ENCODE results near the gene CCL1.

Gene CCL1

DNA sequence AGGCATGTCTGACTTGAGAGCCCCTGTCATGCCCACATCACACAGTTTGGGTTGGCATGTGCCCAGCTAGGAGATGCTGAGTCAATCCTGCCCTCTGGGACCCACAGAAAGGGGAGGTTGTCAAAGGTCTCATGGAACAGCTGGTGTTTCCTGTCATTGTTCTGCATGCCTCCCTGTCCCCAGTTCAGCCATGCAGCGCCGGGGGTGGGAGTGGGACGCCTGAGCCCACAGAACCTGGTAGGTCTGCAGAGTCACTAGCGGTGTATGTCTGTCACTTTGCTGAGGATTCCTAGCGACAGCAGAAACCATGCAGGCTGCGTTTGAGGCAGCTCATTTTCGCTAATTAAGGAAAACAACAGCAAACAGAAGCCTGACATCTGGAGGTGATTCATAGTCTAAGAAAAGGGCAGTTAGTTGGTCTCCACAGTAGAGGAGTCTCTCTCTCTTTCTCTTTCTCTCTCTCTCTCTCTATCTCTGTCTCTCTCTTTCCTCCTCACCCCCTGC is 19.6 kb upstream of the CCL1 start:
- peak; percentile 62 for DNase-seq

DNA sequence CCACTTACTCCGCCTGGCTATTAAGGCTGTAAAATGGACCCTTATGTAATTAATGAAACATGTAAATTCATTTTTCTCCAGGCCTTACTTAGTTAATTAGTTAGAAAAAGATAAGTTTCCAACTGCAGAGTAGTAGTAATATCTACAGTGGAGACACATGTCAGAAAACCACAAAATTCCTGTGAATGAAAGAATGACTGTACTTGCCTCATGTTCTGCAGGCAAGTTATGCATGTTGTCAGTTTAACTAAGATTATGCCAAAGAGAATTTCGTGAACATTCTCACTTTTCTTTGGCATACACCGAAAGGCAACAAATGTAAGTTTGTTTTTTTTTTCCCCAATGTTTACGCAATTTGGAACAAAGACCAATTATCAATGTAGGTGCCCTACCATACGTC is 16.8 kb upstream of the CCL1 start:
- no peak for DNase-seq

DNA sequence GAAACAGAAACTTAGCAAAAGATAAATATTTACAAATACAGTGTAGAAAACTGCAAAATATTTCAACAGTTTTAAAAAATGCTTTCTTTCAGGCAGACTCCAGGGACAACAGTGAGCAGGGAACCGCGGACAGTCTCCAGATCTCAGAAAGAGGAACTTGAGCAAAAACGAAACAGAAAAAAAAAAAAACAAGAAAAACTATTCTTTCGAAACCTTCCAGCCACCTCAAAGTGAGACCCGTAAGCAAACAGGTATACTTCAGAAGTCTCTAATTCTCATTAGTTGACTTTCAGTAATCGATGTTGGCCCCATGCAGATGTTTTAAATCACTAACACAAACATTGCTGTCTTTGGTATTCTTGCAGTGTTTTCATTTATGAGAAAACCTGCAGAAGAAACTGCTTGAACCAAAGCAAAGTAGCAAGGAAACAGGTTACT is 15.7 kb upstream of the CCL1 start:
- DNase-seq: peak; percentile 30

DNA sequence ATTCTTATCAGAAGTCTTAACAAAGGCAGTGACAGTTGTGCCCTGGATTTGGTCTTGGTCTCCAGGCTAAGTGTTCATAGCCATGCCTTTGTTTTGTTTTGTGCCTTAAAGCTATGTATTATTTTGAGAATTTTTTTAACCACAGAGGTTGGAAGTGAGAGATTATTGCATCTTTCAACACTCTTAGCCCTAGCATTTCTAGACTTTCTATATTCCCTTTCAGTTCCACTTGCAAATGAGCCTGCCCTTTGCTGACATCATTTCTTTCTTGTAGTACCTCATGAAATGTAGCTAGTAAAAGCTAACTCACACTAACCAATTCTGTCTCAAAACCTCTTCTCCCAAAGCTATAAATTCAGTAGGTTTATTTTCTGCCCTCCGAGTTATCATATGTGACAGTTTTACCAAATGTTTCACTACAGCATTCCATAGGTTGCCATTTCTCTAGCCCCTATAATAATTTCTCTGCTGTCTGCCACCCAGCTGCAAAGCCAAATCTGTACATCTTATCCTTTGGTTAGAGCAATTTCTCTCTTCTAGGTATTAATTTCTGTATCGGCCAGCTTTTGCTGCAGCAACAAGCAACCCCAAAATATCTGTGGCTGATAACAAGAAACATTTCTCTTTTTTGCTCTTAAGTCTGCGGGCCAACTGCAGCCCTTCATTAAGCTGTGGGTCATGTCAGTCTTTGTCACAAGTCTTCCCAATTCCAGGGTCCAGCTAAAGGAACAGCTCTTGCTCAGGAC is 14.2 kb upstream of the CCL1 start:
- DNase-seq: no peak

DNA sequence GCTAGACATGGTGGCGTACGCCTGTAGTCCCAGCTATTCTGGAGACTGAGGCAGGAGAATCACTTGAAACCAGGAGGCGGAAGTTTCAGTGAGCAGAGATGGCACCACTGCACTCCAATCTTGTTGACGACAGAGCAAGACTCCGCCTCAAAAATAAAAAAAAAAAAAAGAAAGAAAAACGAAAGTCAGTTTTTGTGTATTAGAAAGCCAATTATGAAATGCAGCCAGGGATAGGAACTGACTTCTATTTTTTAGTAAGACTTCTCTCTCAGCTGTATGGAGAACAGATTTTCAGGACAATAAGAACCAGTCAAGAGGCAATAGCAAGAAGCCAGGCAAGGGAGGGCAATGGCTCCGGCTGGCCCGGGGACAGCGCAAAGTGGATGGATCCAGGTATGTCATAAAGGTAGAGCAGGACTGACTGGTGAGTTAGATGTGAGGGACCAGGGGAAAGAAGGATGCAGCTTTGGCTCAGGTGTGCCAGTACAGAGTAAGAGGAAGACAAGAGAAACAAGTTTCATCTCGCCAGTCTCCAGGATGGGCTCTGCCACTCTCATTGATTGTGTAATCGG is 12.5 kb upstream of the CCL1 start:
- no peak for DNase-seq

DNA sequence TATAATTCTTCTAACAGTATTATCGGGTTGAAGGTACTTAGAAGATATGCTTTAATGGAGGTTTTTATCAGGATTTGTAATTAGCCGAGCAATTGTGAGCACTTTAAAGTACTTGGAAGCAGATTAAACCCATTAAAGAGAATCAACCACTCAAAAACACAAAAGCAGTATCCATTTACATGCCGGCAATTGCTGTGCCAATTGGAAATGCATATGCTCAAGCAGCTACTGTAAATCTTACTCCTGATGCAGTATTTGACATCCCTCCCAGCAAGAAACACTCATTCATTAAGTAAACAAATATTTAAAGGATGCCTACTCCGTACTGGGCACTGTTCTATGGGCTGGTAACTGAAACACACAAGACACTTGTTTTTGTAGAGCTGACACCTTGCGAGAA is 11.4 kb upstream of the CCL1 start:
- no peak for DNase-seq

DNA sequence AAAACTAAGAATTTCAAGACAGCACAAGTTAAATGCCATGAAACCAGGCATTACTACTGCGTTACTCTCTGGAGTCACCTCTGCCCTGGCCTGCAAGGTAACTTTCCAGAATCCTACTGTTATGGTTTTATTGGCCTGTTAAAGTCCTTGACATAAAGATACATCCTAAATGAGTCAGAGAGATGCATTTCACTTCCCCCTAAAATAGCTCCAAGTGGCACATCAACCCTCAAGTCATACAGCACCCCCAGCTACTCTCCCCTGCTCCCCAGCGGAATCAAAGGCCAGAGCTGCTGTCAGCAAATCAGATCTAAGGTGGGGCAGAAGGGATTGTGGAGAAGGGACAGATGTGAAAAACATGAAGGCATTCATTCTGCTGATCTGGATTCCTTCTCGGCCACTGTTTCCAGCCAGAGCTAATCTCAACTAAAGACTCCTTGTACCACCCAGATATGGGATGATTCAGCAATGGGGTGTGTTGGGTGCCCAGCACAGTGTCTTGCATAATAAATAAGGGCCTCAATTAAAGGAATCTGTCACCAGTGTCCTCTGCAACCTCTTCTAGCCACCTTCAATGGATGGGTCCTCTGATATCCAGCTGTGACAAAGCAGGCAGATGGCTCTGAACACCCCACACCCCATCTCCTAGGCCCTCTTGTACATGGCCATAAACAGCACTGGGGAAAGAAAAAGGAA is 8.5 kb upstream of the CCL1 start:
- DNase-seq: no peak

DNA sequence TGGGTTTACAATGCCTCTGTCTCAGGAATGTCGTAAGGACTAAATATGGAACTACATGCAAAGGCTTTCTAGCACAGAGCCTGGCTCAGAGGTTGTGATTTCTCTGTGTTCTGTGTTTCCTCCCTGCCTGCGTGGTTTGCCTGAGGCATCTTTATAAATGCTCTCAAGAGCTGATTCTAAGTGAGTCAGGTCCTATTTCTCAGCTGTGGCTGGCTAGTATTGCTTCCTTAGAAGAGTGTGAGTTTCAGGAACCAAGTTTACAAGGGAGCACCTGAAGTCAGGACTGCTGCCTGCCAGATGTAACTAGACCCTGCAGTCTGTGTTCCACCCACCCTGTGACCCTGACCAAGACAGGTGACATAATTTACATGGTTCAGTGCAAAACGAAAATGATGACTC is 8.0 kb upstream of the CCL1 start:
- DNase-seq: peak; percentile 10

DNA sequence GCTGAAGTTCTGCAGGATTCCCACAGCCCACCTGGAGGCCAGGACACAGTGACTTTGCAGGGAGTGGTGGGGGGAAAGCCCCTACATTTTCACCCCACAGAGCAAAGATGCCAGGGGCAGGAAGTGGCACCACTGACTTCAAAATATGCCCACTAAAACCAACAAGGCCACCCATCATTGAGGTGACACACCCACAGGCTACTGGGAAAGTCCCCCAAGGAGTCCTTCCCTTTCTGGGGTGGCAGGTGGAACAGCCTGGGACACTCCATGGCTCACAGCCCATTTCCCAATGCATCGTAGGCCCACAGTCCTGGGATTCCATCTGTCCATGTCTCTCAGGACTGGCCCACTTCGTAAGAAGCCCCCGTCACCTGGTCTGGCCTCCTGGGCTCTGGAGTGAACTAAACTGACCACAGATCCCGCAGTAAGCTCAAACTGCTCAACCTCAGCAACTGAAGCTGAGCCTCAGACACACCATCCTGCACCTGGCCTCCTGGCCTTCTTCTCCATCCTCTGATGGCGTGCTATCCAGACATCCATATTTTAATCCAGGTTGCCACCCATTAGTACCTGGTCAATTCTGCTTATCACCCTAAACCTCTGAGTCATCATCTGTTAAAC is 7.5 kb upstream of the CCL1 start:
- no peak for DNase-seq

DNA sequence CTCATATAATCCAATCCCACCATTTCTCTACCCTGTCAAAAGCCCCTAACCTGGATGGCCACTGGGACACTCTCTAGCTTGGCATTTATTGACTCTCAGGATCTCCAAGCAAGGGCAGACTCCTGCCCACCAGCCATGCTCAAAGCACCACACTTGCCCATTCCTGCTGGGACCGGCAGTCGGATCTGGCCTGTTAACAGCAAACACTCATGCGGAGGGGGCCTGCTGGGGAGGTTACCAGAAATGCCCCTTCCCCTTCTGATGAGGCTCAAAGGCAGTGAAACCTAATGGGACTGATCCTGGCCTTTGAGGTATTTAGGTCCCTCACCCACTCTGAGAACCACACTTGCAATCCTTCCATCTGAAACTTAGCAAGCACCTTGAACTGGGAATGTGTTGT is 6.5 kb upstream of the CCL1 start:
- DNase-seq: no peak

DNA sequence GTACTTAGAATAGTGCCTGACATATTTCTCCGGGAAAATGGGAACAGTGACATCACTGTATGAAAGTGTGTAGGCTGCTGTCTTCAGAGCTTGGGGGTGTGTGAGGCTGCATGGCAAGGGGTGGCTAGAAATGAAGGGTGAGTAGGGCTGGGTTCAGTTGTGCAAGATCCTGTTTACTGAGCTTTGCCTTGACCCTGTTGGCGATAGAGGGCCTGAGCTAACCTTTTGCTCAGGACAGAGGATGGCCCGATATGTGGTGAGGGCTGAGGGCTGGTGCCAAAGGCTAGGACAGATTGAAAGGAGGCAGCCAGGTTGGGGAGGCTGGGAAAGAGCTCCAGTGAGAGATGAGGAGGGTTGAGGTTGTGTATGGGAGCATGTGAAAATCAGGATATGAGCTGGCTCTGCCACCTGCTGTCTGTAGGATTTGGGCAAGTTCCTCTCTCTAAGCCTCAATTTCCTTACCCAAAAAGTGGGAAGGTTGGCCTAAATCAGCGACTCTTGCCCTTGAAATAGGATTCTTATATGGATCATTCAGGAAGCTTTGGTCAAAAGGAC is 6.0 kb upstream of the CCL1 start:
- DNase-seq: no peak

DNA sequence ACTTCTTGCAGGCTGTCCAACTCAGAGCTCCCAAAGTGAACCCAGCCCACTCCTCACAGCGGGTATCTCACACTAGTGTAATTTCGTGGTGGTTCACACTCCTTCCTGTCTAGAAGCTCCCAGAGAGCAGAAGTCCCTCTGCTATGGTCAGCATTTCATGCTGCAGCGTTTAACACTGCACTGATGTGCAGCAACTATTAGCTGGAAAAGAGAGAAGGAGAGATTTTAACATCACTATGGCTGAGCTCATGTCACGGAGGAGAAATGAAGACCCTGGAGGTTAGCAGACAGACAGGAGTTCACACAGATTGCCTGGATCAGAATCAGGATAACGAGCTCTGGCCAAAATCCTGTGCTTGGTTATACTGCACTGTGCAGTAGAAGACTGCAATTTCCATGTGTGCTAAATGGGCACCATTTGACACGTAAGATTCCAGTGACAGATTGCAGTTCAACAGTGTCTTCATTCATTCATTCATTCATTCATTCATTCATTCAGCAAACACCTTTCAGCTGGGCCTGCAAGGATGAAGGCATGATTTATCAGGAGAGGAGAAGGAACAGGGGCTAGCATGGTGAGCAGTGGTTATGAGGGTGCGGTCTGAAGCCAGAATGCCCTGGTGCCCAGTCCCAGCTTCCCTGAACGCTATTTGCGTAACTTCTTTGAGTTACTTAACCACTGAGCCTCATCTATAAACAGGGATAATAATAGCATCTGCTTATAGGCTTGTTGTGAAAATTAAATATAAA is 5.3 kb upstream of the CCL1 start:
- DNase-seq: no peak

DNA sequence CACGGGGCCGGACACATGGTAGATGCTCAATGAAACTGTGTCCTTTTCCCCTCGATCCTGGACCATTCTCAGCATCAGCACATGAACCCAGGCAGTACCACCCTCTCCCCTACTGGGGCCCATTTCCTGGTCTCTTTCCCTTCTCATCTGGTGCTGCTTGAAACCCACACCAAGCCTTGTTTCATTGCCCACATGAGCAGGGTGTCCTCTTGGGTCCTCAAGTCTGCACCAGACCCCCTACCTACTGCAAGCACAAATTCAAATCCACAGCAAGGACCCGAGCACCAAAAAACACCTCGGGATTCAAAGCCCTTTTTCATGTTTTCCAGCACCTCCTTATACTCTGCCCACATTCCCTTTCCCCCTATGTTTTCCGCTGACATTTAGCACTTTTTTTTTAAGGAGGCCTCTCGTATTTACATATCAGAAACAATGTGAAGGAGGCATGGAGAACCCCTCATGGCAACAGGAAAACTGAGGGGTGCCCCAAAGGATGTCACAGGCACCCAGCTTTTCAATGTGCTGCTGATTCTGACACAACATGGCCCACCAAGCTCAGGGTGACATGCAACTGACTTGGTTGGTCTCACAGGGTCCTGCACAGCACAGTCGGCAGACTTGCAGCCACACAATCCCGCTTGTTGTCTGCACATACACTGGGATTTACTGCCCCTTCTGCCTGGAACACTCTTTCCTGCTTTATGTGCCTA is 4.6 kb upstream of the CCL1 start:
- DNase-seq: no peak

DNA sequence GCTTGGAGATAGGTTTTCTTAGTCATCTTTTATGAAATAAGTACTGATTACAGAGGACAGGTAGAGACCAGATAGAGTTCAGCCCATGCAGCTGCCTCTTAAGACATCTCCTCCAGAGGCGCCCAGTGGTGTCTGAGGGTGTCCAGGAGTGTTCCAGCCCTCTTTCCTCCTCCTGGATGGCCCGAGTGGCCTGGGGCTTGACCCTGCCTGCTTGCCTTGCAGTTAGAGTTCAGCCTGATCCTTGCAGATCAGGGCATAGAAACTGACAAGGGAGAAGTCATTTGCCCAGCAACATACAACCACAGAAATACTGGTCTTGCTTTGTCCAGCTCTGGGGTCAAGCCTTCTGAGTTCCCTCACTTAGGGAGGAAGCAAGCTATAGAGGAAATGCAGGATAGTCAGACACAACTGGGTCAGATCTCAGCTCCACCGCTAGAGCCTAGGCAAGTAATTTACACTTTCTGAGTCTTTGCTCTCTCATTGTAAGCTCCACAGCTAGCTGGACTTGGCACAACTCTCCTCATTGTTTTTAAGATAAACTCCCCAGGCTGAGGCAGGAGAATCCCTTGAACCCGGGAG is 3.6 kb upstream of the CCL1 start:
- no peak for DNase-seq

DNA sequence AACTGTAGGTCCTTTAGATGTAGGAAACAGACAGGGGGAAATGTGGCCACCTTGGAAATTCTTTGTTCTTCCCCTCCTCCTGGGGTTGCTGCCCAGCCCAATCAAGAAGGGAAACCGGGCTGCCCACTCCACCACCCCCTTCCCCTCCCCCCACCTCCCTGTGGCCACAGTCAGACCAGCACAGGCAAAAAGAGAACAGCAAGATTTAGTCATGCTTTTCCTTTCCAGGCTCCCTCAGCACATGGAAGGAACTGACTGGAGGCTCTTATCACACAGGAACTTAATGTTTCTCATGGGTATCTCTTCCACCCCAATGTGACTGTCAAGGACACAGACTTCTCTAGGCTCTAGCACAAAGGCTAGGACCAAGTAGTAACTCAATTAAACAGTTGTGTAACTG is 3.0 kb upstream of the CCL1 start:
- DNase-seq: no peak

DNA sequence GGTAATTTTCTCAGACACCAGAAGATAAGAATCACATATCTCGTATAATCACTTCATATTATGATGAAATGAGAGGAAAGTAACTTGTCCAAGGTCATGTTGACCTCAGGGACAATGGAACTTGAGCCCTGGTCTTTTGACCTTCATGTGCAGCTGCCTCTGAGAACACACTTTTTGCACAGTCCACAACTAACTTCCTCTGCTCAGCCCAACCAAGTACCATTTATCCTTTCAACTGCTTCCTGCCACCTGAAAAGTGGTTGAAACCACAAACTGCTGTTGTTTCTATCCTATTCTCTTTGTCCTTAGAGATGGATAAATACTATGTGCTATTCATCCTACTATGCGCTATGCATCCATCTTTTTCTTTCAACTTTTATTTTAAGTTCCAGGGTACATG is 2.3 kb upstream of the CCL1 start:
- no peak for DNase-seq

DNA sequence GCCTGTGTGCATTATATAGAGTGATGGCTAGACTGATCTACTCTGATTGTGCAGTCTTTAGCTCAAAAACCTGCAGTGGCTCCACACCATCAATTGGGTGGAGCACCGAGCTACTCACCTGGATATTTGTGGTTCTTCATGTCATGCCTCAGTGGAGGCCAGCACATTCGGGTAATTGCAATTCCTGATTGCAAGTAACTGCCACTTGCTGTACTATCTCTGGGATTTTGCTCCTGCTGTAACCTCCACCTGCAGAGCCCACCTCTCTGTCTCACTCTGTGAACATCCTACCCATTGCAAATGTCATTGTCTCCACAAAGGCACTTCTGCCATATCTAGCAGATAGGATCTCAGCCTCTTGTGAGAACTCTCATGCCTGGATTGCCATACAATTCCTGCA is 1.7 kb upstream of the CCL1 start:
- DNase-seq: no peak

DNA sequence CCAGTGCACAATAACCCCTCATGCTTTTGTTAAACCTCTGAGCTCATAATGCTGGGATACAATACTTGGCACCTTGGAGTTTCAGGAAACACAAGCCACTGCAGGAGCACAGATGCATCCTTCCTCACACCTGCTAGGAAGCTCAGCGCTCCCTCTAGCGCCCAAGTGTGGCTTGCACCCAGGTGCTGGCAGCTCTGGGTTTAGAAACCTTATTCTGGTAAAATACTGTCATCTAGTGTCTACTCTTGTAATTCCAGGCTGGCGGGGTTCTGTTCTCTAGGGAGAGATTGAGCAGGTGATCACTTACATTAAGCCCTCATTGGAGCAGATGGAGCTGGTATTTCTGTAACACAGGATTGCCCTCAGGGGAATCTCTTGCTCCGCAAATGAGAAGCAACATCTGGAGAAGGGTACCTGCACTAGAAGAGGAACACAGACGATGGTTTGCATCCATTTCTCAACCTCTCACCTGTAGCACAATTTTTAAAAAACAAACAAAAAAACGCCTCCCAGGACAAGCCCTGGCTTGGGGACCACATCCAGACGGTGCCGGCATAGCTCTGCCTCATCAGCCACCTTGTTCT is 1.5 kb downstream of the CCL1 start:
- peak; percentile 75 for DNase-seq

DNA sequence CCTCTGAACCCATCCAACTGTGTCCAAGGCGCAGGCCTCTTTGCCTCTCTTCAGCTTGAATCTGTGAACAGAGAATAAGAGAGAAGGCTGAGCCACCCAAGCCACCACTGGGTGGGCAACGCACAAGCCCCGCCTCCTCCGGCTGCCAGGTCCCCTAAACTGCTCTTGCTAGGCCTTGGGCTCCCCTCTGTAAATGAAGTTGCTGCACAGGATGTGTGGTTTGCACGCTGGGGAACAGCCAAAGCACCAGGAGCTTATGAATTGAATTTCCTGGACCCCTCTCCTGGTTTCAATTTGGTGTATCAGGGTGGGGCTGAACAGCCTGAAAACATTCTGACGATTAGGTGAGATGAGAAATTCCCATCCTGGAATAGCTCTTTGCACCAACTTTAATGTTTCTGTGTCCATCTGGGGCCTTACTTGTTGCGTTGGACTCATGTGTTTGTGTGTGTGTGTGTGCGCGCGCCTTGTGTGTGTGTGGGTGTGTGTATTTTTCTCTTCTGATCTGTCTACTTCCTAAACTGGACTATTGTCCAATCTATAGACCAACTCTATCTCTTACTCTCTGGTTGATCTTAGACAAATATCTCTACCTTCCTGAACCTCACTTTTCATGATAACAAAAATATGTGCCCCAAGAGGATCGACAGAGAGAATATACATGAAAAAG is 2.3 kb downstream of the CCL1 start:
- DNase-seq: no peak

DNA sequence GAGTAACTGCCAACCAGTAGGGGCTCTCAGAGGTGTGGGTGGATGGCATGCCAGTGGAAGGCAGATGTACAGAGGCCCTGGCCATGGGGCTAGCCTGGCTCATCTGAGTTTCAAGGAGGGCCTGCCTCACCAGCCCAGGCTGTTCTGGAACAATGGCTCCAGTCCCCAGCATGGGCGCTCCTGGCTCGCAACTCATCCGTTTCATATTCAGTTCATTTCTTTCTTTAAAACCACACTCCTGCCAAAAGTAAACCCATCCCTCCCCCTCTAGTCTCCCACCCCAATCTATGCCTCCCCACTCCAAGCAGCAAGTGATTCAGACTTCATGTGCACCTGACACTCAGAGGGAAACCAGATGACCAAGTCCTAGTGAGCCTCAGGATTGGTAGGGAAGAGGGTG is 4.4 kb downstream of the CCL1 start:
- no peak for DNase-seq

DNA sequence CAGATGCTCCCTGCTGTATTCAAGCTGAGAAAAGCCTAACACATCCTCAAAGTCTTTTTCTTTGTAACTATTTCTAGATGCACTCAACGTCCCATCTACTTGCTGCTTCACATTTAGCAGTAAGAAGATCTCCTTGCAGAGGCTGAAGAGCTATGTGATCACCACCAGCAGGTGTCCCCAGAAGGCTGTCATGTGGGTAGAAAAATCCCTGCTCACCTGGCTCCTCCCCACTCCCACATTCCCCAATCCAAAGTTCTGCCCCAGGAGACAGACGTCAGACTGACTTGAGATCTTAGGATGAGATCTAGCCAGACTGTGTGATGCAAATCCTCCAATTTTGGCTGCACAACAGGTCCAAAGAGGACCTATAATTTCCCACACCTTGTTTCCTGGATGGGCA is 5.6 kb downstream of the CCL1 start:
- no peak for DNase-seq
